MM.1S (cell line): ENCODE results near the gene ENOX1.

Experiments used
- DNase-seq: peaks from one replicate; pipeline ENCODE4 v3.0.0-alpha.2; 2015
- H2AFZ ChIP-seq: fragments of 300-600 bp; sonication (generic); 2 replicates; pipeline ENCODE4 v1.6.0; 2016; ENCODE audit warnings: antibody characterized with exemption, low read length
- H3F3A ChIP-seq: fragments of 300-600 bp; sonication (generic); 2 replicates; pipeline ENCODE4 v1.6.1; 2016; ENCODE audit warnings: mild to moderate bottlenecking, antibody characterized with exemption, low read length, moderate library complexity, mixed read lengths; ENCODE audit not compliant: insufficient read depth
- H3K27ac ChIP-seq: fragments of 300-600 bp; sonication (generic); 2 replicates; pipeline ENCODE4 v1.5.1; 2016; ENCODE audit warnings: mild to moderate bottlenecking, low read length
- H3K27me3 ChIP-seq: fragments of 300-600 bp; sonication (generic); replicated peaks from 2 replicates; pipeline ENCODE4 v1.6.0; 2016; ENCODE audit warnings: low read length; ENCODE audit not compliant: insufficient read depth
- H3K36me3 ChIP-seq: fragments of 300-600 bp; sonication (generic); replicated peaks from 2 replicates; pipeline ENCODE4 v1.6.1; 2016; ENCODE audit warnings: mild to moderate bottlenecking, low read length, mixed read lengths; ENCODE audit not compliant: insufficient read depth
- H3K4me1 ChIP-seq: fragments of 300-600 bp; sonication (generic); 2 replicates; pipeline ENCODE4 v1.6.1; 2016; ENCODE audit warnings: low read length, mixed read lengths
- H3K4me2 ChIP-seq: fragments of 300-600 bp; sonication (generic); 2 replicates; pipeline ENCODE4 v1.6.0; 2016; ENCODE audit warnings: low read depth, low read length
- H3K4me3 ChIP-seq: fragments of 300-600 bp; sonication (generic); 2 replicates; pipeline ENCODE4 v1.5.1; 2016; ENCODE audit warnings: low read length, mixed read lengths
- H3K79me2 ChIP-seq: fragments of 300-600 bp; sonication (generic); 2 replicates; pipeline ENCODE4 v1.6.1; 2016; ENCODE audit warnings: mixed run types, low read length, mixed read lengths
- H3K9ac ChIP-seq: fragments of 300-600 bp; sonication (generic); 2 replicates; pipeline ENCODE4 v1.6.1; 2016; ENCODE audit warnings: low read length, mixed read lengths
- H3K9me2 ChIP-seq: fragments of 300-600 bp; sonication (generic); replicated peaks from 2 replicates; pipeline ENCODE4 v1.6.1; 2016; ENCODE audit warnings: mild to moderate bottlenecking, low read length, mixed read lengths; ENCODE audit not compliant: insufficient read depth
- H3K9me3 ChIP-seq: fragments of 300-600 bp; sonication (generic); replicated peaks from 2 replicates; pipeline ENCODE4 v1.6.1; 2016; ENCODE audit warnings: mild to moderate bottlenecking, low read length, mixed read lengths; ENCODE audit not compliant: insufficient read depth
- H4K20me1 ChIP-seq: fragments of 300-600 bp; sonication (generic); 2 replicates; pipeline ENCODE4 v1.6.1; 2016; ENCODE audit warnings: mild to moderate bottlenecking, low read length, moderate library complexity, mixed read lengths; ENCODE audit not compliant: insufficient read depth
- EZH2 ChIP-seq: fragments of 300-600 bp; sonication (generic); optimal IDR thresholded peaks from 2 replicates; pipeline ENCODE3; 2017; ENCODE audit warnings: low read depth, mild to moderate bottlenecking, antibody characterized with exemption, low read length, mixed read lengths
- EZH2phosphoT487 ChIP-seq: fragments of 300-600 bp; sonication (generic); IDR thresholded peaks from 2 replicates; pipeline ENCODE4 v1.6.1; 2018; ENCODE audit warnings: antibody characterized with exemption, low read length
- TF ChIP-seq, protein P1 (sequence below): fragments of 300-600 bp; sonication (generic); IDR thresholded peaks from 2 replicates; pipeline ENCODE4 v1.5.1; 2016; ENCODE audit warnings: antibody characterized with exemption, low read length, mixed read lengths

Gene ENOX1

DNA sequence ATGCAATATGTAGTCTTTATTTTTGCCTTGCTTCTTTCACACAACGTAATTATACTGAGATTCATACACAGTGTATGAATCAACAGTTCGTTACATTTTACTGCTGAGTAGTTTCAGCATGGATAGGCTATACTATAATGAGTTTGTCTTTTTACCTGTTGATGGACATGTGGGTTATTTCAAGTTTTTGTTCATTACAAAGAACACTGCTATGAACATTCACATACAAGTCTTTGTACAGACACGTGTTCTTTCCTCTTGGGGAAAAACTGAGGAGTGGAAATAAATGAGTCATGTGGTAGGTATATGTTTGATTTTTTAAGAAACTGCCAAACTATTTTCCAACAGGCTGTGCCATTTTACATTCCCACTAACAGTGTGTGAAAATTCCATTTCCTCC lies 35.1 kb downstream of the ENOX1 start:
- Histone ChIP-seq H3K9ac (no peak overlapping the region), H3K27me3 (no peaks in the 10 kb centered on the region), H3K9me3 (no peaks in the 10 kb centered on the region), H4K20me1 (no peaks in the 10 kb centered on the region), H3K4me2 (no peak overlapping the region), H3K36me3 (no peaks in the 10 kb centered on the region), H3K9me2 (no peaks in the 10 kb centered on the region), H3K4me3 (no peak overlapping the region), H2AFZ (no peak overlapping the region), H3F3A (no peaks in the 10 kb centered on the region), H3K79me2 (no peaks in the 10 kb centered on the region), H3K4me1 (no peaks in the 10 kb centered on the region), H3K27ac (no peak overlapping the region)
- no peak for TF ChIP-seq EZH2phosphoT487
- no peak for TF ChIP-seq EZH2
- TF ChIP-seq, protein P1, sequence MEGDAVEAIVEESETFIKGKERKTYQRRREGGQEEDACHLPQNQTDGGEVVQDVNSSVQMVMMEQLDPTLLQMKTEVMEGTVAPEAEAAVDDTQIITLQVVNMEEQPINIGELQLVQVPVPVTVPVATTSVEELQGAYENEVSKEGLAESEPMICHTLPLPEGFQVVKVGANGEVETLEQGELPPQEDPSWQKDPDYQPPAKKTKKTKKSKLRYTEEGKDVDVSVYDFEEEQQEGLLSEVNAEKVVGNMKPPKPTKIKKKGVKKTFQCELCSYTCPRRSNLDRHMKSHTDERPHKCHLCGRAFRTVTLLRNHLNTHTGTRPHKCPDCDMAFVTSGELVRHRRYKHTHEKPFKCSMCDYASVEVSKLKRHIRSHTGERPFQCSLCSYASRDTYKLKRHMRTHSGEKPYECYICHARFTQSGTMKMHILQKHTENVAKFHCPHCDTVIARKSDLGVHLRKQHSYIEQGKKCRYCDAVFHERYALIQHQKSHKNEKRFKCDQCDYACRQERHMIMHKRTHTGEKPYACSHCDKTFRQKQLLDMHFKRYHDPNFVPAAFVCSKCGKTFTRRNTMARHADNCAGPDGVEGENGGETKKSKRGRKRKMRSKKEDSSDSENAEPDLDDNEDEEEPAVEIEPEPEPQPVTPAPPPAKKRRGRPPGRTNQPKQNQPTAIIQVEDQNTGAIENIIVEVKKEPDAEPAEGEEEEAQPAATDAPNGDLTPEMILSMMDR, result no peak
- no peak for DNase-seq

DNA sequence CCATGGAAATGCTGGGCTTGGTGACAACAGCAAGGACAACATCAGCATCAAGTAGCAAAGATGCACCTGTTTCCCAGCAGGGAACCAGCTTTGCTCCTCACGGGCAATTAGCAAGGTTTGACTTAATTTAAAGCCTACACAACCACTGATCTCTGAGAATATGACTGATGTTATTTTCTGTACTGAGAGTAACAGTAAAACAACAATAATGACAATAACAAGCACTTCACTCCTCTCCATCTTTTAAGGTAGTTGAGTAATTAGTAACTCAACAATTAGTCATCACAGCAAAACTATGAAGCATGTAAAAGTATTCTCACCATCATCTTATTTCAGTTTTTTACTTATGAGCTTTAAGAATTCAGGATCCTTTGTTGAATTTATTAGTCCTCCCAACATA lies 37.3 kb downstream of the ENOX1 start:
- Histone ChIP-seq H2AFZ (no peak overlapping the region), H3K9me2 (no peaks in the 10 kb centered on the region), H3K27me3 (no peaks in the 10 kb centered on the region), H4K20me1 (no peaks in the 10 kb centered on the region), H3K4me3 (no peak overlapping the region), H3K4me1 (no peaks in the 10 kb centered on the region), H3K36me3 (no peaks in the 10 kb centered on the region), H3K79me2 (no peaks in the 10 kb centered on the region), H3K9me3 (no peaks in the 10 kb centered on the region), H3F3A (no peaks in the 10 kb centered on the region), H3K27ac (no peak overlapping the region), H3K9ac (no peak overlapping the region), H3K4me2 (no peak overlapping the region)
- no peak for TF ChIP-seq EZH2
- no peak for TF ChIP-seq EZH2phosphoT487
- TF ChIP-seq, protein P1, result no peak
- DNase-seq, result no peak

DNA sequence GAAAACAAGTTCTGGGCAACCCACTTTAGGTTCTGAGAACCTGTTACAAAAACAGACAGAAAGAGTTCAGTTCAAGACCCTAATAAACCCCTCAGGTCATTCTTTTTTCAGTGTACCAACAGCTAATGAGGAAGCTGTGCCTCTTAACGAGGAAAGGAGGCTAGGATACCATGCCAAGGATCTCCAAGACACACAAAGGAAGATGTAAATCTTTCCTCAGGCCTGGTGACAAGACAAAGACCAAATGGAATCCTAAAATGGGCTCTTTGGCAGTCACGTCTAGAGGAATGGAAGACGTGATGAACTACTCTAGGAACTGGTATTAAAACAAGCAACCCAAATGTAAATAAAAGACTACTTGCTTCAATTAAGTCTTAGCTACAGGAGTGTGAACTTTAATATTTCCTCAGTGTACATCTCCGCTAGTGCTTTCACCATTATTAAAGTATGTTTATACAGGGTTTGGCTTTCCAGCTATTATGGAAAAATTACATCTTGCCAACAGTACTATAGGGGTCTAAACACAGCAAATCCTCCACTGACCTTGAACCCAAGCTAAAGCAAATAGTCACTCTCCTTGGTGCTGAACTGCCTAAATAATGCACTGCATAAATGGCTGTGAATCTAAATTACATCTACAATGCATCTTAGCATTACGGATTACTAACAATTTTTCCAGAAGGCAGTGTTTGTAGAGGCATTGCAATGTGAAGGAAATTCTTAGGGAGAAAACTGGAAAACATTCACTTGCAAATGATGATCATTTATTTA lies 42.3 kb downstream of the ENOX1 start:
- no peak for DNase-seq
- TF ChIP-seq EZH2phosphoT487 (no peak), EZH2 (no peak)
- TF ChIP-seq, protein P1, result no peak
- no peak overlapping the region for H3K4me2 ChIP-seq
- H3K4me1 ChIP-seq, result no peaks in the 10 kb centered on the region
- no peak overlapping the region for H3K27ac ChIP-seq
- H3K9me2 ChIP-seq, result no peaks in the 10 kb centered on the region
- H3K27me3 ChIP-seq, result no peaks in the 10 kb centered on the region
- no peaks in the 10 kb centered on the region for H3K9me3 ChIP-seq
- no peak overlapping the region for H3K9ac ChIP-seq
- H3K4me3 ChIP-seq, result no peak overlapping the region
- no peaks in the 10 kb centered on the region for H3K36me3 ChIP-seq
- H3K79me2 ChIP-seq, result no peaks in the 10 kb centered on the region
- no peaks in the 10 kb centered on the region for H3F3A ChIP-seq
- H2AFZ ChIP-seq, result no peak overlapping the region
- no peaks in the 10 kb centered on the region for H4K20me1 ChIP-seq
